ENCODE results near the gene SKOR1.
A peak's percentile ranks its signal among the peaks of the same experiment; 100 is the strongest.

SKOR1 gene

GRCh38 chr15:67833710-67834511 is 8.6 kb downstream of the SKOR1 start:
- no peak for DNase-seq

DNA sequence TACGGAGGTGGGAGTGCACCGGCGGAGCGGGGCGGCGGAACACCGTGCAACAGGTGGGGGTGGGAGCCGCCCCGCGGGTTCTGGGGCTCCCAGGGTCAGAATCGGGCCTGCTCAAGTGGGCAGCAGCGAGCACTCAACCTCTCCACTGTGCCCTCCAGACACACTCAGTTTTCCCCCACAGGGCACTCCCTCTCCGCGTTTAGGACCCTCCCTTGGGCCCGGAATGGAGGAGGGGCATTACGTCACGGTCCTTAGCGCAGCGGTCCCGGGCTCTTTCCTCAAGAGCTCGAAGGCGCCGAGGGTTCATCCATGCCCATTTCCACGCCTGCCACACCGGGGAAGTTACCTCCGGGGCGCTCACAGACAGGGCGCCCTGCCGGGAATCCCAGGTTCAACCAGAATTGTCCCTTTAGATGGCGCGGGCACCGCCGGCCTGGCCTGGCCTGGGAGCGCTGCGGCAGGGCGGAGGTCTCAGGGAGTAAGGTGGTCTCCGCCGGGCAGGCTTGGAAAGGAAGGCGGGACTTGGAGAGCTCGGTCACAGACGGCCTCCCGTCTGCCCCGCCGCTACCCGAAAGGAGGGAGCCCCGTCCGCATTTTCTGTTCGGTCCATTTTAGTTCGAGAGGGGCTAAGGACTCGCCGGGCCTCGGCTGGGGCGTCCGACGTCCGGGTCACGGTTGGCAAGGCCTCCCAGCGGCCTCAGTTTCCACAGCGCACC is 9.4 kb downstream of the SKOR1 start:
- DNase-seq, result peak; percentile 8

DNA sequence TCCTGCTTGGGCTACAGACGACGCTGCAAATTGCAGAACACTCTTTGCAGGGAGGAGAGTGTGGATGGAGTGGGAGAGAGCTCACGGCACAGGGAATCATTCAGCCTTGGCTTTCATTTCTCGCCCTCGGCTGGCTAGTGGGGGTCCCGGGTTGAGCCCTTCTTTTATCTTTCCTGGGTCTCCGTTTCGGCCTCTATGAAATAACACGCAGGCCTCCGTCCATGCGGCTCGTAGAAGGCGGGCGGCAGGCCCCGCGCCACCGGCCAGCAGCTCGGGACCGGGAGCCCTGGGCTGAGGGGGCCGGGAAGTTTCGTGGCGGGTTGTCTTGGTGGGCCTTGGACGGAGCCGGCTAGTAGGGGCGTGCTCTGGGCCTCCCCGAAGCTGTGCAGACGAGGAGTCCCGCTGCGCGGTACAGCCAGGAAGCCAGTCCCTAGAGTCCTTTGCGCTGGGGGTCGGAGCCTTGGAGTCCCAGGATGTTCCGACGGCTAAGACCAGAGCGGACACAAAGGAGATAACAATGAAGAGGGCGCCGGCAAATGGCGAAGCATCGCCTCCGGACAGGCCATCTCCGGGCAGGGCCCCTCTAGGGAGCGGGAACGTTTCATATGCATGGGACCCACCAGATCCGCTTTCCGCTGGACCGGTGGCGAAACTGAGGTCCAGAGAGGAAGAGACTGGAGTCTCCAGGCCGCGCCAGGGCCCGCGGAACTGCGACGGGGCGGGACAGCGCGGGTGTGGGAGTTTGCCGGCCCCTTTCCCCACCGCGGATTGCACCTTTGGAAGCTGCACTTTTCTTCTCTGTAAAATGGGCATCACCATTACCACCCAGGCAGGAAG is 10.2 kb downstream of the SKOR1 start:
- DNase-seq, result no peak

GRCh38 chr15:67836134-67836455 is 10.8 kb downstream of the SKOR1 start:
- DNase-seq, result no peak

GRCh38 chr15:67836477-67836876 is 11.2 kb downstream of the SKOR1 start:
- peak; percentile 63 for DNase-seq

DNA sequence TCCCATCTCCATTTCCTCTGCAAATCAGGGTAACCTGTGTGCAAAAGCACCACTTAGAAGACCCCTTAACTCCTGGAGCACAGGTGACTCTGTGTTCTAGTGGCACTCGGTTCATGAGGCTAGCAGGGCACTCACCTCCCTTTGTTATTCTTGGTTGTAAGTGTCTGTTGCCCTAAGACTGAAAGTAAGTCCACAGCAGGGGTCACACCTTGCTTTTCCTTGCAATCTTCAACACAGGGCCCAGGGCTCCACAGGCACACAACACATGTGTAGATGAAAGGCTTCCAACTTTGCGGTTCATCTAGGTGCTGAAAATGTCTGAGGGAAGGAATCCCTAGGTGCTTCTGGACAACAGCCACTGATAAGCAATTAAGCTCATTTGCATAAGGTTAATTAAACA is 11.6 kb downstream of the SKOR1 start:
- no peak for DNase-seq

GRCh38 chr15:67838789-67839332 is 13.6 kb downstream of the SKOR1 start:
- DNase-seq, result peak; percentile 63

DNA sequence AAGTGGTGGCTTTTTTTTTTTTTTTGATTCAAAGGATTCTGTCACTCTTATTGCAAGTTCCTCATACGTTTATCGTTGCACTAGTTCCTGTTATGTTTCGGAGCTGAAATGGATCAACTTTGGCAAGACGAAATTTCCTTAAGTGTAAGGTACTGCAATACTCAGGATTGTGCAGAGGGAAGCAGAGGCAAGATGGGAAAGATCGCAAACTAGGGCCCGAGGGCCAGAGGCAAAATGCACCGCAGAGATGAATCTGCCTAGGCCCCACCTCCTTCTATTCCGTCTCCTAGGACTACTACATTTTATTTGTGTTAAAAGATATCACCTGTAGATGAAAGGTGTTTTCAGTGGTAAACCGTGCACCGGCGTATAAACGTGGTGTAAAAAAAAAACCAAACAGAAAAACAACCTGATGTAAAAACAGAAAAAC is 14.2 kb downstream of the SKOR1 start:
- DNase-seq, result peak; percentile 48

DNA sequence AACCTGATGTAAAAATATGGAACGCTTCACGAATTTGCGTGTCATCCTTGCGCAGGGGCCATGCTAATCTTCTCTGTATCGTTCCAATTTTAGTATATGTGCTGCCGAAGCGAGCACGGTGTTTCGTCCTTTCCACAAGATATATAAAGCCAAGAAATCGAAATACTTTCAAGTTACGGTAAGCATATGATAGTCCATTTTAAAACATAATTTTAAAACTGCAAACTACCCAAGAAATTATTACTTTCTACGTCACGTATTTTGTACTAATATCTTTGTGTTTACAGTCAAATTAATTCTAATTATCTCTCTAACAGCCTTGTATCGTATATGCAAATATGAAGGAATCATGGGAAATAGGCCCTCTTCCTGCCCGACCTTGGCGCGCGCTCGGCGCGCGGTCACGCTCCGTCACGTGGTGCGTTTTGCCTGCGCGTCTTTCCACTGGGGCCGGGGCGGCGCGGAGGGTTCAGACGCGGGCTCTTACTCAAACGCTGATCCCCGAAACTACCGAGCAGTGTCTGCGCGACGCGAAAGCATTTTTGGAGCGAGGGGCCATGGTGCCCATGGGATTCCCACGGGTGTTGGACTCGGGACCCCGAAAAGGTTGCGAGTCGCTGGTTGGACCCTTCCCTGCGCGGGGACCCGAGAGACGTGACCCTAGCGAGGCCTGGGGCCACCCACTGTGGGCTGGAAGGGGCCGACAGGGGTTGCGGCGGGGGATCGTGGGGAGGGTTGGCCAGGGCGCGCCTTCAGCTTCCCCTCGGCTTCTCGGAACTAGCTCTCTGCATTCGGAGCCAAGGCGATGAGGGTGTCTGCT is 14.8 kb downstream of the SKOR1 start, which contains the start of gene RNU6-1:
Gene RNU6-1 (minus strand): TSS at position 117 of the 820 bp plus-strand sequence.
- DNase-seq, result peak; percentile 89

- DNase-seq, result peak; percentile 48
Observed at GRCh38 chr15:67840749-67841512, 15.6 kb downstream of the SKOR1 start.

DNA sequence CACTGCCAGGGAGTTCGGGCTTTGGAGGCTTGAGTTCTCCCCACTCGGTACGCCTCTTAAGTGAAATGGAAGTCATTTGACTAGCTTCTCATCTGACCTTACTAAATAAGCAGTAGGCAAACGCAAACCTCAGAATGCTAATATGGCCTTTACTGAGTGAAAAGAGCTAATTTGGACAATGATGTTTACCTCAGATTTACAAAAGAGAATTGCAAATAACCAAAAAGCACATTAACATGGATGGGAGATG is 16.1 kb downstream of the SKOR1 start:
- DNase-seq, result no peak

DNA sequence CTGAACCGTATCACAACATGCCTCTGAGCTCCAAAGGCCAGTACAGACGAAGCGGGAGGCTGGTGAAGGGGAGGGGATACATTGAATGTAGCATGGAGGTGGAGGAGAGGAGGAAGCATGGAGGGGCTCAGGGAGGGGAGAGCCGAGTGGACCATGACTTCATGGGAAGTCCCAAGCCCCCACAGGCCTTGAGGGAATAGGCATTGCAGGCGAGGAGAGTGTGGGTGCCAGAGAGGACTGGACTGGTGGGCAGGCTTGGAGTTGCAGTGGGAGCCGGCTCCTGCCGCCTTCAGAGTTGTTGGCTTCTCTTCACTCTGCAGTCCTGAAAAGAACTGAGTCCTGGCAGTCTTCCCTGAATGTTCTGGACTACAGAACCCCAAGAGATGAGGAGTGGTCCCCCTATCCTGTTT is 17.8 kb downstream of the SKOR1 start:
- DNase-seq, result no peak

DNA sequence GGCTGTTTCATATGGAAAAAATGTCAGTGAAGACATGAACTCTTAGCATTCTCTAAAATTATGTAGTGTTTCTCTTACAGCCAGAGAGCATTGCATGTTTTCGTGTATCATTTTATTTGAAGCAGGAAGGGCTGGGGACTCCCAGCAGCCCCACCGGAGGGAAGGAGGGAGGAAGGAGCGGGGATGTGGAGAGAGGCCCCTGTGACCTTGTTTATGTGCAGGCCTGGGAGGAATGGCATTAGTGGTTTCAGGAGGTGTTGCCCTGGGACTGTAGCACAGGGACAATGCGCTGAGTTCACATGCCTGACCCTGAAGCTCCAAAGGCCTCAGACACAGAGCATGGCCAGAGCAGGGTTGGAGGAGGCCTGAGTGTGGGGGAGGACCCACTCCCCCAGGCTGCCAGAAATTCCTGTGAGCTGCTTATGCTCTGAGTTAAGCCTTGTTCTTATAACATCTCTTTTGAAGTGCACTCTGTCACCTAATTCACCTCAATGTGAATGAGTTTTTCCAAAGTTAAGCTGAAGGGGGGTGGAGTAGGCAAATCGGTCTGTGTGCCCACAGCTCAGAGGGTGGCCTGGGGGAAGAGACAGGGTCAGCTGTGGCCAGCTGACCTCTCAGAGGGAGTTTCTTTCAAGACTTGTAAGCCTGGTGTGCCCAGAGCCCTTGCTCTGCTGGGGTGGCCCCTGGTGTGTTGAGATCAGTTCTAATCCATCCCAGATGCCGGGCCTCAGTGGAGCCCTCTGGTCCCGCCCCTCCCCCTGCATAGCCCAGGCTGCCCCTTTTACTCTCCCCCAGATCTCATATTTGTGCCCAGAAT is 18.5 kb downstream of the SKOR1 start:
- DNase-seq, result no peak

GRCh38 chr15:67845974-67846373 is 20.7 kb downstream of the SKOR1 start:
- DNase-seq, result no peak

GRCh38 chr15:67849538-67849937 is 24.2 kb downstream of the SKOR1 start:
- no peak for DNase-seq

DNA sequence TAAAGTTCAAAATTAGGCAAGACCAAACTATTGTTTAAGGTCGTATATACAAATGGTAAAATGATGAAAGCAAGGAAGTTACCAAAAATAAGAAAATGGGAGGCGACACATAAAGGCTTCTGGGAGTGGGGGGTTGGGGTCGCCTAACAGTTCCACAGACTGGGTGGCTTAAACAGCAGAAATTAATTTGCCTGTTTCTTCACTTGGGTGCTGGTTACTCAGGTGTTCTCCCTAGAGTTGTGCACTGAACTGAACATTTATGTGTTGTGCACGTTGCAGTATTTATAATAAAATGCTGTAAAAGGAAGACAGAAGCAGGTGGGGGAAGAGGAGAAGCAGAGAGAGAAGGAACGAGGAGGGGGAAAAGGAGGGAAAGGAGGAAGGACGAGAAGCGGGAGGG is 25.0 kb downstream of the SKOR1 start:
- DNase-seq, result no peak

DNA sequence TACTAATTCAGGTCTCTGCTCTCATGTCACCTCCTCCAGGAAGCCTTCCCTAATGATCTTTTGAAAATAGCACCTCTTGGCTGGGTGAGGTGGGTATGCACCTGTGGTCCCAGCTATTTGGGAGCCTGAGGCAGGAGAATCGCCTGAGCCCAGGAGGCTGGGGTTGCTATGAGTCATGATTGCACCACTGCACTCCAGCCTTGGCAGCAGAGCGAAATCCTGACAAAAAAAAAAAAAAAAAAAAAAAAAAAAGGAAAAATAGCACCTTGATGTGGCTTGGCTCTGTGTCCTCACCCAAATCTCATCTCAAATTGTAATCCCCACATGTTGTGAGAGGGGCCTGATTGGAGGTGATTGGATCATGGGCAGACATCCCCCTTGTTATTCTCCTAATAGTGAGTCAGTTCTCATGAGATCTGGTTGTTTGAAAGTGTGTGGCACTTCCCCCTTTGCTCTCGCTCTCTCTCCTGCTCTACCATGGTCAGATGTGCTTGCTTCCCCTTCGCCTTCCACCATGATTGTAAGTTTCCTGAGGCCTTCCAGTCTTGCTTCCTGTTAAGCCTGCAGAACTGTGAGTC is 25.8 kb downstream of the SKOR1 start:
- DNase-seq, result no peak

GRCh38 chr15:67852418-67852817 is 27.1 kb downstream of the SKOR1 start:
- no peak for DNase-seq

- no peak for DNase-seq
Observed at GRCh38 chr15:67853454-67853853, 28.1 kb downstream of the SKOR1 start.

DNA sequence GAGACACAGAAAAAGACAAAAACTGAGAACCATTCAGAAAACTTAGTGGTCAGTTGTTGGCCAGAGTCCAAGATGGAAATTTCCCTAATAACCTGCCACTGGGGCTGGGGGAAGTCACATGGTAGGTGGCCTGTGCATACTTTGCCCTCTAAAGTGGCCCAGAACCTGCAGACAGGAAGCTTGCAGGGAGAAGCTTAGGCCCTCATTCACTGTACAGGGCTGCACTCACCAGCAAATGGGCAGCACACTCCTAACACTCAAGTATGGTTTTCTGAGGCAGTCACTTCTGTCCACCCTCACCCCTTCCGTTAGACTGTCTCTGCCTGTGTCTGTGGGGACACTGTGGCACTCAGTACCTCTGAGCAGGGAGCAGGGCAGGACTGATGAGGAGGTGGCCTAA is 29.0 kb downstream of the SKOR1 start:
- no peak for DNase-seq

DNA sequence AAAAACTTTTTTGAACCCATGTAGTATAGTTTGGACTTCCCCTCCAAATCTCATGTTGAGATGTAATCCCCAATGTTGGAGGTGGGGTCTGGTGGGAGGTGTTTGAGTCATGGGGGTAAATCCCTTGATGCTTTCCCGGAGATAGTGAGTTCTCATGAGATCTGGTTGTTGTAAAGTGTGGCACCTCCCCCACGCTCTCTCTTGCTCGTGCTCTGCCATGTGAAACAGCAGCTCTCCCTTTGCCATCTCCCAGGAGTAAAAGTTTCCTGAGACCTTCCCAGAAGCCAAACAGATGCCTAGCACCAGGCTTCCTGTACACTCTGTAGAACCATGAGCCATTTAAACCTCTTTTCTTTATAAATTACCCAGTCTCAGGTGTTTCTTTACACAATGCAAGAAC is 30.5 kb downstream of the SKOR1 start:
- DNase-seq, result no peak

Measured in NCI-H1105 (cell line).